A549 (cell line): ENCODE results near the gene TMIGD3. TPM values are rescaled to one million over a fixed set of nuclear protein-coding genes. Genes with fewer than 3 reads are reported as not detected.

Source experiments
- ATAC-seq, 2 experiments: fragments of 200-7000 bp in 1 of 2; fragments of >200 bp in 1 of 2; cut with Nextera tagmentation in 1 of 2; cut with Tn5 transposase in 1 of 2; 3 replicates each; pipeline versions ENCODE4 v1.8.0 to v1.9.1; 2018 to 2020; ENCODE audit warnings: mild to moderate bottlenecking in 1 of 2, moderate library complexity in 1 of 2
- CTCF ChIA-PET: fragments of 300-600 bp; sonication (Branson Sonifier 250); formaldehyde crosslinking; extraction: SDS; loops from one replicate; lab custom pipeline; 2021; ENCODE audit warnings: antibody characterized with exemption, inconsistent platforms; lab: Yijun Ruan, JAX
- POLR2A ChIA-PET: fragments of 350-600 bp; formaldehyde crosslinking; extraction: SDS; loops from one replicate; lab custom pipeline; 2021; ENCODE audit warnings: antibody characterized with exemption, inconsistent platforms; lab: Yijun Ruan, JAX
- DNase-seq, 2 experiments: peaks; one replicate each; pipeline versions ENCODE4 v3.0.0 to v3.0.0-alpha.2; 2011 to 2016; ENCODE audit warnings: low read depth in 1 of 2, low spot score in 1 of 2
- FAIRE-seq: peaks from 2 replicates; lab custom pipeline; 2011; peaks lifted over from hg19 to GRCh38; lab: Jason Lieb, UNC
- H3K27ac ChIP-seq, 2 experiments: fragments of >200 bp; sonication (Bioruptor Twin); formaldehyde crosslinking; 3 replicates each; pipeline ENCODE4 v1.5.1; 2016 to 2017
- H3K4me1 ChIP-seq: fragments of >200 bp; sonication (Bioruptor Twin); formaldehyde crosslinking; 3 replicates; pipeline ENCODE4 v1.6.1; 2016
- H3K4me2 ChIP-seq: fragments of >200 bp; sonication (Bioruptor Twin); formaldehyde crosslinking; 3 replicates; pipeline ENCODE4 v1.6.1; 2016
- H3K4me3 ChIP-seq: fragments of >200 bp; sonication (Bioruptor Twin); formaldehyde crosslinking; 3 replicates; pipeline ENCODE4 v1.5.1; 2016
- H3K9me3 ChIP-seq: fragments of >200 bp; sonication (Bioruptor Twin); formaldehyde crosslinking; 3 replicates; pipeline ENCODE4 v1.6.1; 2016
- BCL3 ChIP-seq: fragments of >200 bp; sonication (Bioruptor Twin); formaldehyde crosslinking; IDR thresholded peaks from 3 replicates; pipeline ENCODE4 v1.6.1; 2016
- CBX2 ChIP-seq: fragments of 200-600 bp; sonication (generic); IDR thresholded peaks from 2 replicates; pipeline ENCODE4 v1.6.1; 2016; ENCODE audit warnings: low read depth, mild to moderate bottlenecking, borderline replicate concordance
- CEBPB ChIP-seq, 2 experiments: fragments of >200 bp in 1 of 2; sonication (Bioruptor Twin) in 1 of 2; formaldehyde crosslinking in 1 of 2; IDR thresholded peaks; 2 replicates each; pipeline ENCODE4 v1.6.1; 2012 to 2016
- CTCF ChIP-seq: fragments of >200 bp; sonication (Bioruptor Twin); formaldehyde crosslinking; IDR thresholded peaks from 3 replicates; pipeline ENCODE4 v1.5.1; 2016
- E2F6 ChIP-seq: IDR thresholded peaks from 2 replicates; pipeline ENCODE4 v1.6.1; 2012; ENCODE audit warnings: low read depth, borderline replicate concordance
- EP300 ChIP-seq, 2 experiments: fragments of >200 bp; sonication (Bioruptor Twin); formaldehyde crosslinking; IDR thresholded peaks; 2 replicates in 1 of 2; 3 replicates in 1 of 2; pipeline ENCODE4 v1.6.1; 2016 to 2017
- FOSB ChIP-seq: fragments of 250-450 bp; sonication (Bioruptor Pico); IDR thresholded peaks from 2 replicates; pipeline ENCODE4 v1.5.0; 2020; ENCODE audit warnings: mild to moderate bottlenecking, moderate library complexity
- FOSL2 ChIP-seq, 2 experiments: fragments of 450-650 bp in 1 of 2; fragments of >200 bp in 1 of 2; sonication (Bioruptor Twin) in 1 of 2; formaldehyde crosslinking; IDR thresholded peaks; 2 replicates each; pipeline versions ENCODE4 v1.5.0 to v1.6.1; 2016 to 2020; ENCODE audit warnings: mild to moderate bottlenecking in 1 of 2, moderate library complexity in 1 of 2
- FOXS1 ChIP-seq: fragments of 250-450 bp; sonication (Bioruptor Pico); IDR thresholded peaks from 2 replicates; pipeline ENCODE4 v1.5.0; 2020; ENCODE audit warnings: mild to moderate bottlenecking, moderate library complexity
- GATA3 ChIP-seq: IDR thresholded peaks from 2 replicates; pipeline ENCODE4 v1.6.1; 2012; ENCODE audit warnings: borderline replicate concordance
- HES2 ChIP-seq: fragments of >200 bp; sonication (Bioruptor Twin); formaldehyde crosslinking; IDR thresholded peaks from 2 replicates; pipeline ENCODE4 v1.6.1; 2016
- HEYL ChIP-seq: fragments of 250-450 bp; sonication (Bioruptor Pico); IDR thresholded peaks from 2 replicates; pipeline ENCODE4 v1.8.0; 2021; ENCODE audit warnings: mild to moderate bottlenecking, moderate library complexity
- HOXA7 ChIP-seq: fragments of 250-450 bp; sonication (Bioruptor Pico); IDR thresholded peaks from 2 replicates; pipeline ENCODE4 v1.5.0; 2020; ENCODE audit warnings: mild to moderate bottlenecking, moderate library complexity
- HOXB13 ChIP-seq: fragments of 250-450 bp; sonication (Bioruptor Pico); IDR thresholded peaks from 2 replicates; pipeline ENCODE4 v1.5.0; 2020; ENCODE audit warnings: low read depth, mild to moderate bottlenecking, moderate library complexity
- HOXB5 ChIP-seq: fragments of 250-450 bp; sonication (Bioruptor Pico); IDR thresholded peaks from 2 replicates; pipeline ENCODE4 v1.5.0; 2020; ENCODE audit warnings: mild to moderate bottlenecking, moderate library complexity
- MAFK ChIP-seq: fragments of 450-650 bp; IDR thresholded peaks from 2 replicates; pipeline ENCODE4 v1.6.1; 2014; ENCODE audit not compliant: partially characterized antibody
- MAX ChIP-seq: IDR thresholded peaks from 2 replicates; pipeline ENCODE4 v1.6.1; 2012
- MAZ ChIP-seq: fragments of 150-350 bp; IDR thresholded peaks from 2 replicates; pipeline ENCODE4 v1.6.1; 2014; ENCODE audit warnings: antibody characterized with exemption, low read depth, low read length, borderline replicate concordance
- MYC ChIP-seq: IDR thresholded peaks from 2 replicates; pipeline ENCODE4 v1.6.1; 2012; ENCODE audit warnings: mild to moderate bottlenecking, inconsistent platforms, low read length, improper control_type of control experiment, borderline replicate concordance
- NFE2L2 ChIP-seq: fragments of 150-350 bp; conservative IDR thresholded peaks from 2 replicates; pipeline ENCODE4 v1.6.1; 2014; ENCODE audit warnings: low read length
- NR3C1 ChIP-seq: fragments of >200 bp; sonication (Bioruptor Twin); formaldehyde crosslinking; IDR thresholded peaks from 3 replicates; pipeline ENCODE4 v1.6.1; 2017
- RARB ChIP-seq: fragments of 250-450 bp; sonication (Bioruptor Pico); IDR thresholded peaks from 2 replicates; pipeline ENCODE4 v1.8.0; 2021; ENCODE audit warnings: mild to moderate bottlenecking, moderate library complexity
- RCOR1 ChIP-seq: fragments of 150-350 bp; IDR thresholded peaks from 2 replicates; pipeline ENCODE4 v1.6.1; 2014; ENCODE audit warnings: antibody characterized with exemption, low read length, low read depth
- TFCP2L1 ChIP-seq: fragments of 250-450 bp; sonication (Bioruptor Pico); IDR thresholded peaks from 2 replicates; pipeline ENCODE4 v1.5.0; 2021; ENCODE audit warnings: mild to moderate bottlenecking
- USF2 ChIP-seq: fragments of 450-650 bp; IDR thresholded peaks from 2 replicates; pipeline ENCODE4 v1.6.1; 2014; ENCODE audit warnings: antibody characterized with exemption
- ZNF302 ChIP-seq: fragments of 250-450 bp; sonication (Bioruptor Pico); IDR thresholded peaks from 2 replicates; pipeline ENCODE4 v1.9.0; 2021; ENCODE audit warnings: inconsistent platforms, mild to moderate bottlenecking, moderate library complexity
- ZSCAN20 ChIP-seq: fragments of 250-450 bp; sonication (Bioruptor Pico); IDR thresholded peaks from 2 replicates; pipeline ENCODE4 v1.8.0; 2022; ENCODE audit warnings: mild to moderate bottlenecking, moderate library complexity
- WGBS: methylation state at CpG from one replicate; pipeline ENCODE4 v1.1.6; 2017; ENCODE audit errors: missing lambda C conversion rate; 5-methylcytosine and 5-hydroxymethylcytosine counted together
- polyA plus RNA-seq, 4 experiments: library from polyadenylated mRNA; depleted of rRNA in 3 of 4; stranded (reverse); fragments of >200 nt; fragmentation: RNase III in 1 of 4; extraction: RNeasy Plus Mini Kit Qiagen cat#74134 plus additional on column Dnase treatment in 1 of 4; gene quantifications; 2 replicates in 3 of 4; 3 replicates in 1 of 4; pipeline ENCODE4 v1.2.3, GENCODE V29; 2011 to 2017

Gene TMIGD3
- polyA plus RNA-seq, 2 of the 4 experiments (the other 2 are of a cell fraction) = not detected

- Histone ChIP-seq H3K4me3 (no peak overlapping the region), H3K4me1 (peaks cover 8% of the 10 kb centered on the region), H3K9me3 (no peaks in the 10 kb centered on the region), H3K27ac (no peak overlapping the region), H3K4me2 (no peak overlapping the region)
- FAIRE-seq (no peak), DNase-seq (no peak), ATAC-seq (no peak)
- POLR2A ChIA-PET = no interaction called here
- no peak for TF ChIP-seq USF2
- TF ChIP-seq HEYL (CRISPR knock-in tag) = no peak
- no peak for TF ChIP-seq E2F6
- no peak for TF ChIP-seq NR3C1
- TF ChIP-seq TFCP2L1 (CRISPR knock-in tag) = no peak
- no peak for TF ChIP-seq FOXS1 (CRISPR knock-in tag)
- TF ChIP-seq MAX = no peak
- no peak for TF ChIP-seq FOSB (CRISPR knock-in tag)
- no peak for TF ChIP-seq ZNF302 (CRISPR knock-in tag)
- TF ChIP-seq MAFK = no peak
- no peak for TF ChIP-seq MAZ
- no peak for TF ChIP-seq HES2
- CTCF ChIA-PET = interaction anchor here (2.5 to 4.0 kb wide), 5 partner anchors 13 to 150 kb away, joined by 11 to 54 read pairs (median 24); no protein-coding TSS in a partner anchor
- WGBS = 76% methylated on average over 3 of the region's 3 CpGs
Measured at GRCh38 chr1:111509997-111510375, 6.6 kb upstream of the TMIGD3 start.

- H3K4me1 ChIP-seq = peaks cover 8% of the 10 kb centered on the region
- POLR2A ChIA-PET = interaction anchor here (1.1 kb wide), 1 partner anchor 247 kb away, joined by 3 read pairs; no protein-coding TSS in a partner anchor
- FAIRE-seq (no peak), DNase-seq (peak in 1 of 2 experiments; percentile 15), ATAC-seq (peak; percentile 86 to 89)
- CTCF ChIA-PET = interaction anchor here (0.7 to 4.0 kb wide), 42 partner anchors 10 to 264 kb away, joined by 3 to 54 read pairs (median 6); partner anchors contain the start of genes INKA2 and RAP1A
- peak overlapping the region; percentile 81 to 90 for H3K27ac ChIP-seq
- TF ChIP-seq ZSCAN20 (CRISPR knock-in tag) (no peak), CBX2 (no peak), HOXA7 (CRISPR knock-in tag) (no peak), BCL3 (no peak), EP300 (IDR thresholded peaks at IDR 0.05) (no peak), CEBPB (IDR thresholded peaks at IDR 0.05) (no peak), HOXB13 (CRISPR knock-in tag) (no peak), RARB (CRISPR knock-in tag) (no peak), NFE2L2 (no peak), HOXB5 (CRISPR knock-in tag) (no peak), GATA3 (no peak), MYC (no peak), CTCF (no peak), FOSL2 (IDR thresholded peaks at IDR 0.05) (no peak), FOSL2 (CRISPR knock-in tag; IDR thresholded peaks at IDR 0.05) (no peak), RCOR1 (no peak), FOSB (CRISPR knock-in tag) (no peak), MAZ (no peak), HEYL (CRISPR knock-in tag) (no peak)
- no peaks in the 10 kb centered on the region for H3K9me3 ChIP-seq
- 25% methylated on average over 7 of the region's 15 CpGs for WGBS
- H3K4me3 ChIP-seq = peak overlapping the region; percentile 20; the same call in 1 of the 3 replicates
- peak overlapping the region; percentile 81 for H3K4me2 ChIP-seq
Measured at GRCh38 chr1:111507411-111508201, 4.2 kb upstream of the TMIGD3 start.
